ENCODE measurements around the gene GRK5. TPM values are rescaled to one million over a fixed set of nuclear protein-coding genes. Genes with fewer than 3 reads are reported as not detected.

GRK5 gene
- total RNA-seq, 1 experiment from 2014 or later = 29.0 TPM

DNA sequence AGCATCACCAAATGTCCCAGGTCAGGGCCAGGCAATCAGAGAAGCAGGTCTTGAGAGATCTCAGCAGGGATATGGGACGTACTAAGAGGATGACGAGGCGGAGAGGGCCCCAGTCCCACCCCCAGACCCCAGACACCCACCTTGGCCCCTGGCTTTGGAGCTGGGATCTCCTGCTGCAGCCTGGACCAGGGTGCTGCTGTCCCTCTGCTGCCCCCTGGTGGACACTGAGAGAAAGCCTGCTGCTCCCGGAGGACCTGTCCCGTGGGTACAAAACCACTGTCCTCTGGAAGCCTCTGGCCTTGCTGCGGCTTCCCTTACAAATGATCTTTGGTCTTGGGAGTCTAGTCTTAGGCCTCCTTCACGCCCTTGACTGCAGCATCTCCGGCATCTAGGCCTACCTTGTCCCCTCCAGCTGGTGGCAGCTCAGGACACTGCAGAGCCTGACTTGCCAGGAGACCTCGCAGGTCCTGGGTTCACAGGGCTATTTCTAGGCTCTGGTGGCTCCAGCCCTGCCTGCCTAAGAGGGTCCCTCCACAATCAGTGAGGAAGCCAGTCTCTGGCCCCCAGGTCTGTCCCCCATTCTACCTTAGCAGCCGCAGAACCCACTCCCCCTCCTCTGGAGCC is 238.1 kb downstream of the GRK5 start:
- Histone ChIP-seq H3K36me3 (ENCODE audit: control insufficient read depth, insufficient read depth, low read length) (no peaks in the 10 kb centered on the region), H3K4me3 (ENCODE audit: low read depth in 2 of 2, low read length in 2 of 2) (no peak overlapping the region), H3K4me1 (ENCODE audit: control insufficient read depth, insufficient read depth, low read length) (peaks cover 7% of the 10 kb centered on the region), H3K27ac (ENCODE audit: low read length) (no peak overlapping the region), H3K27me3 (ENCODE audit: control insufficient read depth, insufficient read depth, low read length) (no peaks in the 10 kb centered on the region), H3K9me3 (ENCODE audit: control insufficient read depth, insufficient read depth, low read depth, low read length) (no peaks in the 10 kb centered on the region)
- BruUV-seq (replicated peaks) = no TSS peak
- CTCF ChIA-PET = interaction anchor here (0.5 to 1.7 kb wide), 16 partner anchors 14 to 1085 kb away, joined by 3 to 31 read pairs (median 4); no protein-coding TSS in a partner anchor
- in situ Hi-C loops (cut with HindIII; ENCODE audit: low pct_unique_long_range_greater_than_20kb, low sequenced_read_pairs) = no loop called here
- POLR2A ChIA-PET = interaction anchor here (0.6 kb wide), 1 partner anchor 250 kb away, joined by 3 read pairs; no protein-coding TSS in a partner anchor
- peak; percentile 89 for ATAC-seq
- peak; percentile 64 for DNase-seq (ENCODE audit: low read depth, low spot score)
- intact Hi-C loops (cut with micrococcal nuclease; ENCODE audit: unreplicated experiment) = loop anchor here (1.0 kb wide), 1 partner anchor 246 kb away; no protein-coding TSS in a partner anchor
- no peak for TF ChIP-seq POLR2AphosphoS5 (IDR thresholded peaks at IDR 0.05; ENCODE audit: low read depth, low read length)
- TF ChIP-seq, protein P1, sequence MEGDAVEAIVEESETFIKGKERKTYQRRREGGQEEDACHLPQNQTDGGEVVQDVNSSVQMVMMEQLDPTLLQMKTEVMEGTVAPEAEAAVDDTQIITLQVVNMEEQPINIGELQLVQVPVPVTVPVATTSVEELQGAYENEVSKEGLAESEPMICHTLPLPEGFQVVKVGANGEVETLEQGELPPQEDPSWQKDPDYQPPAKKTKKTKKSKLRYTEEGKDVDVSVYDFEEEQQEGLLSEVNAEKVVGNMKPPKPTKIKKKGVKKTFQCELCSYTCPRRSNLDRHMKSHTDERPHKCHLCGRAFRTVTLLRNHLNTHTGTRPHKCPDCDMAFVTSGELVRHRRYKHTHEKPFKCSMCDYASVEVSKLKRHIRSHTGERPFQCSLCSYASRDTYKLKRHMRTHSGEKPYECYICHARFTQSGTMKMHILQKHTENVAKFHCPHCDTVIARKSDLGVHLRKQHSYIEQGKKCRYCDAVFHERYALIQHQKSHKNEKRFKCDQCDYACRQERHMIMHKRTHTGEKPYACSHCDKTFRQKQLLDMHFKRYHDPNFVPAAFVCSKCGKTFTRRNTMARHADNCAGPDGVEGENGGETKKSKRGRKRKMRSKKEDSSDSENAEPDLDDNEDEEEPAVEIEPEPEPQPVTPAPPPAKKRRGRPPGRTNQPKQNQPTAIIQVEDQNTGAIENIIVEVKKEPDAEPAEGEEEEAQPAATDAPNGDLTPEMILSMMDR (IDR thresholded peaks at IDR 0.05) = peak; percentile 99

DNA sequence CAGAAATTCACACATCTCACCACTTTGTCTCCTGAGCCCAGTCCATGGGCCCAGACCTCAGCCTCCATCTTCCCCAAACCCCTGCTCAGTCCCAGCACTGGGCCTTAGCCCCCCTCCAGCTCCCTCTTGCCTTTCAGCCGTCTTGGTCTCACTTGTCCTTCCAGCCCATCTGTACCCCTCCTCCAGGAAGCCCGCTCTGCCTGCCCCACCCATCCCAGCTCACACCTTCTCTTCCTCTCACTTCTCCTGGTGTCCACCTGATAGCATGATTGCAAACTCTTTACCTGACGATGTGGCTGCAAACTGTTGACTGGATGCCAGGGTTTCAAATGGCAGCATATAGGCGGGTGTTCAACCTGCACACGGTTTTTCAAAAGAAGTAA is 238.6 kb downstream of the GRK5 start:
- BruUV-seq (replicated peaks) = no TSS peak
- intact Hi-C loops (cut with micrococcal nuclease; ENCODE audit: unreplicated experiment) = loop anchor here (1.0 kb wide), 1 partner anchor 247 kb away; no protein-coding TSS in a partner anchor
- TF ChIP-seq, protein P1 (IDR thresholded peaks at IDR 0.05) = no peak
- TF ChIP-seq TCF7L2 (IDR thresholded peaks at IDR 0.05; ENCODE audit: low read depth, low read length) (no peak), SIN3A (IDR thresholded peaks at IDR 0.05; ENCODE audit: borderline replicate concordance, insufficient read depth, low read depth, low read length) (no peak), POLR2AphosphoS5 (IDR thresholded peaks at IDR 0.05; ENCODE audit: low read depth, low read length) (no peak)
- TF ChIP-seq, protein P2, sequence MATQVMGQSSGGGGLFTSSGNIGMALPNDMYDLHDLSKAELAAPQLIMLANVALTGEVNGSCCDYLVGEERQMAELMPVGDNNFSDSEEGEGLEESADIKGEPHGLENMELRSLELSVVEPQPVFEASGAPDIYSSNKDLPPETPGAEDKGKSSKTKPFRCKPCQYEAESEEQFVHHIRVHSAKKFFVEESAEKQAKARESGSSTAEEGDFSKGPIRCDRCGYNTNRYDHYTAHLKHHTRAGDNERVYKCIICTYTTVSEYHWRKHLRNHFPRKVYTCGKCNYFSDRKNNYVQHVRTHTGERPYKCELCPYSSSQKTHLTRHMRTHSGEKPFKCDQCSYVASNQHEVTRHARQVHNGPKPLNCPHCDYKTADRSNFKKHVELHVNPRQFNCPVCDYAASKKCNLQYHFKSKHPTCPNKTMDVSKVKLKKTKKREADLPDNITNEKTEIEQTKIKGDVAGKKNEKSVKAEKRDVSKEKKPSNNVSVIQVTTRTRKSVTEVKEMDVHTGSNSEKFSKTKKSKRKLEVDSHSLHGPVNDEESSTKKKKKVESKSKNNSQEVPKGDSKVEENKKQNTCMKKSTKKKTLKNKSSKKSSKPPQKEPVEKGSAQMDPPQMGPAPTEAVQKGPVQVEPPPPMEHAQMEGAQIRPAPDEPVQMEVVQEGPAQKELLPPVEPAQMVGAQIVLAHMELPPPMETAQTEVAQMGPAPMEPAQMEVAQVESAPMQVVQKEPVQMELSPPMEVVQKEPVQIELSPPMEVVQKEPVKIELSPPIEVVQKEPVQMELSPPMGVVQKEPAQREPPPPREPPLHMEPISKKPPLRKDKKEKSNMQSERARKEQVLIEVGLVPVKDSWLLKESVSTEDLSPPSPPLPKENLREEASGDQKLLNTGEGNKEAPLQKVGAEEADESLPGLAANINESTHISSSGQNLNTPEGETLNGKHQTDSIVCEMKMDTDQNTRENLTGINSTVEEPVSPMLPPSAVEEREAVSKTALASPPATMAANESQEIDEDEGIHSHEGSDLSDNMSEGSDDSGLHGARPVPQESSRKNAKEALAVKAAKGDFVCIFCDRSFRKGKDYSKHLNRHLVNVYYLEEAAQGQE (IDR thresholded peaks at IDR 0.05; ENCODE audit: insufficient read depth in 1 of 2, low read depth in 2 of 2, low read length in 1 of 2) = no peak
- Histone ChIP-seq H3K9me3 (ENCODE audit: control insufficient read depth, insufficient read depth, low read depth, low read length) (no peaks in the 10 kb centered on the region), H3K27me3 (ENCODE audit: control insufficient read depth, insufficient read depth, low read length) (no peaks in the 10 kb centered on the region), H3K27ac (ENCODE audit: low read length) (no peak overlapping the region), H3K36me3 (ENCODE audit: control insufficient read depth, insufficient read depth, low read length) (no peaks in the 10 kb centered on the region), H3K4me1 (ENCODE audit: control insufficient read depth, insufficient read depth, low read length) (peaks cover 9% of the 10 kb centered on the region), H3K4me3 (ENCODE audit: low read depth in 2 of 2, low read length in 2 of 2) (no peak overlapping the region)
- ChIA-PET CTCF (interaction anchor here (0.6 to 1.7 kb wide), 12 partner anchors 13 to 1086 kb away, joined by 3 to 31 read pairs (median 5); no protein-coding TSS in a partner anchor), POLR2A (interaction anchor here (0.6 kb wide), 1 partner anchor 251 kb away, joined by 3 read pairs; no protein-coding TSS in a partner anchor)
- DNase-seq (ENCODE audit: low read depth, low spot score) = no peak
- ATAC-seq = no peak; the same call in 1 of the 2 replicates
- in situ Hi-C loops (cut with HindIII; ENCODE audit: low pct_unique_long_range_greater_than_20kb, low sequenced_read_pairs) = no loop called here

All from Panc1 (cell line).